OCI-LY1 (cell line): Measurements from ENCODE around the gene SEC61G.

Experiments used
- H2AFZ ChIP-seq: fragments of 200-600 bp; sonication (generic), shearing (Covaris generic); 2 replicates; pipeline ENCODE4 v1.6.0; 2014; ENCODE audit warnings: antibody characterized with exemption, mild to moderate bottlenecking, low read length
- H3F3A ChIP-seq: fragments of 200-600 bp; sonication (generic), shearing (Covaris generic); 2 replicates; pipeline ENCODE4 v1.6.0; 2014; ENCODE audit warnings: mild to moderate bottlenecking, antibody characterized with exemption, low read length, moderate library complexity; ENCODE audit not compliant: insufficient read depth
- H3K27ac ChIP-seq: fragments of 200-600 bp; sonication (generic); 2 replicates; pipeline ENCODE4 v1.5.1; 2014; ENCODE audit warnings: low read length, mixed run types, mild to moderate bottlenecking, low read depth; ENCODE audit not compliant: poor library complexity, severe bottlenecking
- H3K27me3 ChIP-seq: fragments of 200-600 bp; sonication (generic); 2 replicates; pipeline ENCODE4 v1.6.0; 2014; ENCODE audit warnings: antibody characterized with exemption, mild to moderate bottlenecking, low read length, moderate library complexity; ENCODE audit not compliant: insufficient read depth
- H3K36me3 ChIP-seq: fragments of 200-600 bp; sonication (generic); 2 replicates; pipeline ENCODE4 v1.6.1; 2014; ENCODE audit warnings: mild to moderate bottlenecking, antibody characterized with exemption, low read length, moderate library complexity, mixed read lengths; ENCODE audit not compliant: insufficient read depth
- H3K4me1 ChIP-seq: fragments of 200-600 bp; sonication (generic); 2 replicates; pipeline ENCODE4 v1.5.1; 2014; ENCODE audit warnings: mild to moderate bottlenecking, low read length, moderate library complexity; ENCODE audit not compliant: insufficient read depth, severe bottlenecking
- H3K4me2 ChIP-seq: fragments of 200-600 bp; sonication (generic), shearing (Covaris generic); 2 replicates; pipeline ENCODE4 v1.6.1; 2014; ENCODE audit warnings: low read length
- H3K4me3 ChIP-seq: fragments of 200-600 bp; sonication (generic); 2 replicates; pipeline ENCODE4 v1.5.1; 2014; ENCODE audit warnings: low read length, low read depth, mild to moderate bottlenecking, mixed read lengths; ENCODE audit not compliant: poor library complexity, severe bottlenecking
- H3K79me2 ChIP-seq: fragments of 200-600 bp; shearing (Covaris generic); 2 replicates; pipeline ENCODE4 v1.6.1; 2016; ENCODE audit warnings: mixed run types, low read length, mixed read lengths; ENCODE audit not compliant: insufficient read depth
- H3K9ac ChIP-seq: fragments of 200-600 bp; sonication (generic), shearing (Covaris generic); 2 replicates; pipeline ENCODE4 v1.6.1; 2014; ENCODE audit warnings: mild to moderate bottlenecking, low read length, mixed read lengths
- H3K9me2 ChIP-seq: fragments of 200-600 bp; sonication (generic), shearing (Covaris generic); 2 replicates; pipeline ENCODE4 v1.6.1; 2014; ENCODE audit warnings: low read depth, mild to moderate bottlenecking, low read length, mixed read lengths
- H3K9me3 ChIP-seq: fragments of 200-600 bp; shearing (Covaris generic); 2 replicates; pipeline ENCODE4 v1.6.1; 2014; ENCODE audit warnings: low read length, mixed read lengths
- H4K20me1 ChIP-seq: fragments of 200-600 bp; sonication (generic), shearing (Covaris generic); 2 replicates; pipeline ENCODE4 v1.6.0; 2016; ENCODE audit warnings: mild to moderate bottlenecking, low read length; ENCODE audit not compliant: insufficient read depth
- EZH2 ChIP-seq: fragments of 200-600 bp; sonication (generic), shearing (Covaris generic); IDR thresholded peaks from 2 replicates; pipeline ENCODE4 v1.8.0; 2017; ENCODE audit warnings: borderline replicate concordance, mixed run types, mild to moderate bottlenecking, antibody characterized with exemption, low read length, moderate library complexity, mixed read lengths
- TF ChIP-seq, protein P1 (sequence below): fragments of 200-600 bp; sonication (generic), shearing (Covaris generic); IDR thresholded peaks from 2 replicates; pipeline ENCODE4 v1.5.1; 2017; ENCODE audit warnings: mild to moderate bottlenecking, antibody characterized with exemption, low read length, moderate library complexity, mixed read lengths

Gene SEC61G

DNA sequence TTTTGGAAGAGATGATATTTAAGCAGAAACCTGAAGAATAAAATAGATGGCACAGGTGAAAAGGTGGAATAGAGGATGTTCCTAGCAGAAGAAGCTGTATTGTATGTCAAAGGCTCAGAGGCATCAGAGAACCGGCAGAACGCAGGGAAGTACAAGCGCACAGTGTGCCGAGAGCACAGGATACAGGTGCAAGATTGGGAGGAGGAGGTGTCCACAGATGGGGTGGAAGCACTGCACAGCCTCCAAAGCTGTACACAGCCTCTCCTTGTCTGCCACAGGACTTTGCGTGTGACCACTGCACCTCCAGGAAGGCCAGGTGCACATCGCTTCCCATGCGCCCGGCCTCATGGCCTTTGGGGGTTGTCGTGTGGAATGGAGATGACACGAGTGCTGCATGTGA lies 23.3 kb upstream of the SEC61G start:
- no peaks in the 10 kb centered on the region for H3K79me2 ChIP-seq
- H3K9me2 ChIP-seq: no peaks in the 10 kb centered on the region
- no peak overlapping the region for H3K4me2 ChIP-seq
- no peaks in the 10 kb centered on the region for H3F3A ChIP-seq
- H2AFZ ChIP-seq: no peak overlapping the region
- no peaks in the 10 kb centered on the region for H4K20me1 ChIP-seq
- no peak overlapping the region for H3K9ac ChIP-seq
- no peaks in the 10 kb centered on the region for H3K36me3 ChIP-seq
- no peaks in the 10 kb centered on the region for H3K9me3 ChIP-seq
- no peaks in the 10 kb centered on the region for H3K4me1 ChIP-seq
- H3K4me3 ChIP-seq: no peak overlapping the region
- H3K27ac ChIP-seq: no peak overlapping the region
- no peaks in the 10 kb centered on the region; the same call in 1 of the 2 replicates for H3K27me3 ChIP-seq
- TF ChIP-seq EZH2: no peak
- TF ChIP-seq, protein P1, sequence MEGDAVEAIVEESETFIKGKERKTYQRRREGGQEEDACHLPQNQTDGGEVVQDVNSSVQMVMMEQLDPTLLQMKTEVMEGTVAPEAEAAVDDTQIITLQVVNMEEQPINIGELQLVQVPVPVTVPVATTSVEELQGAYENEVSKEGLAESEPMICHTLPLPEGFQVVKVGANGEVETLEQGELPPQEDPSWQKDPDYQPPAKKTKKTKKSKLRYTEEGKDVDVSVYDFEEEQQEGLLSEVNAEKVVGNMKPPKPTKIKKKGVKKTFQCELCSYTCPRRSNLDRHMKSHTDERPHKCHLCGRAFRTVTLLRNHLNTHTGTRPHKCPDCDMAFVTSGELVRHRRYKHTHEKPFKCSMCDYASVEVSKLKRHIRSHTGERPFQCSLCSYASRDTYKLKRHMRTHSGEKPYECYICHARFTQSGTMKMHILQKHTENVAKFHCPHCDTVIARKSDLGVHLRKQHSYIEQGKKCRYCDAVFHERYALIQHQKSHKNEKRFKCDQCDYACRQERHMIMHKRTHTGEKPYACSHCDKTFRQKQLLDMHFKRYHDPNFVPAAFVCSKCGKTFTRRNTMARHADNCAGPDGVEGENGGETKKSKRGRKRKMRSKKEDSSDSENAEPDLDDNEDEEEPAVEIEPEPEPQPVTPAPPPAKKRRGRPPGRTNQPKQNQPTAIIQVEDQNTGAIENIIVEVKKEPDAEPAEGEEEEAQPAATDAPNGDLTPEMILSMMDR: no peak

DNA sequence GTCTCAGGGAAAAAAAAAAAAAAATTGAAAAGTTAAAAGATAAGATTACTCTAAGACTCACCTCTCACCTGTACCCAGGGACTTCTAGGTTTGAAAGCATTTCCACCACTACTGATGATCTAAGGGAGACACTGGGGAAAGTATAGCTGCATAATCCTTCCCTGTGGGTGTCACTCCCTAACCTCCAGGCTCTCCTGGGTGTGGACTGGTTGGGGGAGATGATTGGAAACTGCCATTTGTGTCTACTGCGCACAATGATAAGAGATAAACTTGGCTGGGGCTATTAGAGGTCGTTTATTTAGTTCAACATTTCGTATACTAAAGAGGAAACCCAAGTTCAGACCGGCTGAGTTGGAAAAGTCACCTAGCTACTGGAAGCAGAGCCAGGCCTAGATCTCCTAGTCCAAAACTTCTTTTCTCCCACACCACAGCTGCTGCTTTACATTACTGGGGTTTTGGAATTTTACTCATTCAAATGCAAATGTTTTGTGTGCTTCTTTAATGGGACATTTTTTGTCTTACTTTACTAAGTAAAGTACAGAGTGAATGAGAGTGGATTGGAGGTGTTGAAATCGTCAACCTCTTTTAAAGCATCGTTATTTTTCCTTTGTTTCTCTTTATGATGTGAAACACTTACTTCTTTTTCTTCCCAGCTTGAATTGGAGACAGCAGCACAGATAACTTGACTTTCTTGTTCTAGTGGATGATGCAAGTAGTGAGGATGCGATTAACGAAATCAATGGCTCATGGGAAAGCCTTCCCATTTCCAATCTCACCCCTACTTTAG lies 22.3 kb upstream of the SEC61G start:
- H3K9me2 ChIP-seq: no peaks in the 10 kb centered on the region
- no peaks in the 10 kb centered on the region for H3K36me3 ChIP-seq
- H3K79me2 ChIP-seq: no peaks in the 10 kb centered on the region
- no peak overlapping the region for H3K9ac ChIP-seq
- H3K27ac ChIP-seq: no peak overlapping the region
- no peak overlapping the region for H3K4me3 ChIP-seq
- no peaks in the 10 kb centered on the region for H3F3A ChIP-seq
- no peak overlapping the region for H3K4me2 ChIP-seq
- H3K4me1 ChIP-seq: no peaks in the 10 kb centered on the region
- H3K9me3 ChIP-seq: no peaks in the 10 kb centered on the region
- H2AFZ ChIP-seq: no peak overlapping the region
- no peaks in the 10 kb centered on the region; the same call in 1 of the 2 replicates for H3K27me3 ChIP-seq
- no peaks in the 10 kb centered on the region for H4K20me1 ChIP-seq
- TF ChIP-seq, protein P1: no peak
- TF ChIP-seq EZH2: no peak

DNA sequence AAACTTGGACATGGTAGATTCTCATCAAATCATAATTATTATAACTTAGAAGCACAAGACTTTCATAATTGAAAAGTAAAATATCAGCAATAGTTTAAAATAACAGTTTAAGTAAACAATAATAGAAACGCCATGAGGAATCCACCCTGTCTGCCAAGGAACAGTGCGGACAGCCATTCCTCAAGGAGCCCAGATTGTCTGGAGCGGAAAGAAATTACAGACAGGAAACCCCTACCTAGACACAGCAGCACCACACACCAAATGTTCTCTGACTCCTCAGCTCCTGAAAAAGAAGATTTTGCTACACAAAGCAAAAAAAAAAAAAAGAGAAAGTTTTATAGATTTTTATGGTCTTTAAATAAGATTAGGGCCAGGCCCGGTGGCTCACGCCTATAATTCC lies 21.5 kb upstream of the SEC61G start:
- TF ChIP-seq, protein P1: no peak
- no peak for TF ChIP-seq EZH2
- no peaks in the 10 kb centered on the region; the same call in 1 of the 2 replicates for H3K27me3 ChIP-seq
- no peak overlapping the region for H3K27ac ChIP-seq

More for the DNA sequence above, 21.5 kb upstream of the SEC61G start:
- H3K9ac ChIP-seq: no peak overlapping the region
- H3F3A ChIP-seq: no peaks in the 10 kb centered on the region
- no peak overlapping the region for H2AFZ ChIP-seq
- no peaks in the 10 kb centered on the region for H3K79me2 ChIP-seq
- no peaks in the 10 kb centered on the region for H3K9me2 ChIP-seq
- no peaks in the 10 kb centered on the region for H4K20me1 ChIP-seq
- no peaks in the 10 kb centered on the region for H3K4me1 ChIP-seq
- H3K4me3 ChIP-seq: no peak overlapping the region
- no peaks in the 10 kb centered on the region for H3K9me3 ChIP-seq
- H3K36me3 ChIP-seq: no peaks in the 10 kb centered on the region
- no peak overlapping the region for H3K4me2 ChIP-seq
